HCT116 (cell line): ENCODE results near the gene PTPRO.

ENCODE experiments used
- RAD21 ChIP-seq: IDR thresholded peaks from 2 replicates; pipeline ENCODE4 v1.6.1; 2012; ENCODE audit warnings: low read depth, mild to moderate bottlenecking
- ZBTB33 ChIP-seq: IDR thresholded peaks from 2 replicates; pipeline ENCODE4 v1.6.1; 2011; ENCODE audit warnings: mild to moderate bottlenecking, low read length, moderate library complexity; ENCODE audit not compliant: insufficient replicate concordance; ENCODE audit errors: extremely low read depth

DNA sequence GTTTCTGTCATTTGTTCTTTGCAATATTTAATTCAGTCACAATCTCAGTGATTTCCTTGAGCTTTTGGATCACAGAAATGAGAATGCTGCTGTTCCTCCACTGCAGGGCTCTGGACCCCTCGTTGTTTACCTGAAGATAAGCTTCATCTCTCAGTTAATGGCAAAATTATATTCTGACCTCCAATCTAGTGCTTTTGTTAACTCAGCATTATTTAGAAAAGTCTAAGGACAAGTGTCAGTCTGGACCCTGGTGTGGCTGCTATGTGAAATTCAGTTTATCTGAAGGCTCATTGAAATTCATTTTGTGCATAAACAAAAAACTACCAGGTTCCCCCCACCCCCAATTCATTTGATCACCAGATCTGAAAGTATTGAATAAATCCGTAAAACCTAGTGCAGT is 84.7 kb downstream of the PTPRO start:
- no peak for TF ChIP-seq ZBTB33
- no peak for TF ChIP-seq RAD21
